H7 (cell line): ENCODE results near the gene LAG3. TPM values are rescaled to one million over a fixed set of nuclear protein-coding genes. Genes with fewer than 3 reads are reported as not detected.
"Not testable (repeated sequence)": the region's sequence is repeated elsewhere in the genome, so short reads cannot be mapped to it uniquely, and the experiment has no call there.

Source experiments
- DNase-seq: peaks from one replicate; pipeline ENCODE4 v3.0.0; 2012
- H3K27me3 ChIP-seq: 2 replicates; pipeline ENCODE4 v1.6.0; 2011; ENCODE audit warnings: mild to moderate bottlenecking, low read length; ENCODE audit not compliant: control insufficient read depth, insufficient read depth
- H3K36me3 ChIP-seq: replicated peaks from 2 replicates; pipeline ENCODE4 v1.5.1; 2011; ENCODE audit warnings: low read length; ENCODE audit not compliant: control insufficient read depth, insufficient read depth
- H3K4me3 ChIP-seq: 2 replicates; pipeline ENCODE4 v1.5.1; 2011; ENCODE audit warnings: low read depth, mild to moderate bottlenecking, control low read depth, low read length, moderate library complexity; ENCODE audit not compliant: insufficient read depth
- total RNA-seq: library from RNA; depleted of rRNA; stranded (reverse); fragments of >200 nt; shearing (Covaris generic); gene quantifications from 2 replicates; pipeline ENCODE4 v1.2.3, GENCODE V29; 2014; rRNA removed

LAG3 gene
- total RNA-seq, result 0.35 and 2.0 TPM in 2 replicates

GRCh38 chr12:6772331-6772695, at the start of gene LAG3:
LAG3 (plus strand) TSS chr12:6772520; CDS start chr12:6772853, 333 bp downstream.
- Histone ChIP-seq H3K27me3 (peaks cover 64% of the 10 kb centered on the region), H3K36me3 (peaks cover 3% of the 10 kb centered on the region), H3K4me3 (peak within 1 kb of the TSS; percentile 35; the same call in 1 of the 2 replicates)
- peak; percentile 83 for DNase-seq

DNA sequence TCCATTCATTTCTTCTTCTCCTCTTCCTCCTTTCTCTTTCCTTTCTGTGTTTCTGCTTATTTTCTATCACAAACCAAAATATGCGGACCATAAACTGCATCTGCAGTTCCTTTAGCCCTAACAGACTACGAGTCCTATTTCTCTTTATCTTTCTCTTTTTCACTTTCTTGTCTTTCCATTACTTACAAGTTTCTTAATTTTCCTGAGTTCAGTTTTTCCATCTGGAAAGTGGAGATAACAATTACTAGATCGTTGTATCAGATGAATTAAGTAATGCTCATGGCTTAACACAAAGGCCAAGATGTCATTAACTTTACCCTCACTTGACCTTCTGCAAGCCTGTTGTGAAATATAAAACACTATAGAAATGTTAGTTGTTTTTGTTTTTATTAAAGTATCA, 49.5 kb upstream of the LAG3 start:
- DNase-seq, result no peak
- H3K4me3 ChIP-seq, result no peak overlapping the region

GRCh38 chr12:6723607-6724408, 48.5 kb upstream of the LAG3 start, which contains the start of gene COPS7A:
COPS7A (plus strand) TSS chr12:6724046; CDS start chr12:6724657, 611 bp downstream.
- H3K36me3 ChIP-seq, result peaks cover 7% of the 10 kb centered on the region
- DNase-seq, result peak; percentile 97

More for the DNA sequence above, 49.5 kb upstream of the LAG3 start:
- Histone ChIP-seq H3K27me3 (no peaks in the 10 kb centered on the region), H3K36me3 (peaks cover under 1% of the 10 kb centered on the region; the same call in 1 of the 2 replicates)

GRCh38 chr12:6724409-6724797, 47.9 kb upstream of the LAG3 start:
- H3K4me3 ChIP-seq, result peak overlapping the region; percentile 64
- no peaks in the 10 kb centered on the region for H3K27me3 ChIP-seq
- peaks cover 11% of the 10 kb centered on the region for H3K36me3 ChIP-seq
- DNase-seq, result no peak

More at GRCh38 chr12:6723607-6724408, 48.5 kb upstream of the LAG3 start, which contains the start of gene COPS7A:
- peak within 1 kb of the TSS; percentile 64 for H3K4me3 ChIP-seq
- no peaks in the 10 kb centered on the region for H3K27me3 ChIP-seq

GRCh38 chr12:6725350-6725749, 47.0 kb upstream of the LAG3 start:
- H3K27me3 ChIP-seq, result no peaks in the 10 kb centered on the region
- H3K36me3 ChIP-seq, result peaks cover 17% of the 10 kb centered on the region
- DNase-seq, result no peak
- H3K4me3 ChIP-seq, result no peak overlapping the region

GRCh38 chr12:6729186-6729585, 43.1 kb upstream of the LAG3 start:
- Histone ChIP-seq H3K36me3 (peaks cover 22% of the 10 kb centered on the region), H3K4me3 (no peak overlapping the region), H3K27me3 (no peaks in the 10 kb centered on the region)
- no peak for DNase-seq

DNA sequence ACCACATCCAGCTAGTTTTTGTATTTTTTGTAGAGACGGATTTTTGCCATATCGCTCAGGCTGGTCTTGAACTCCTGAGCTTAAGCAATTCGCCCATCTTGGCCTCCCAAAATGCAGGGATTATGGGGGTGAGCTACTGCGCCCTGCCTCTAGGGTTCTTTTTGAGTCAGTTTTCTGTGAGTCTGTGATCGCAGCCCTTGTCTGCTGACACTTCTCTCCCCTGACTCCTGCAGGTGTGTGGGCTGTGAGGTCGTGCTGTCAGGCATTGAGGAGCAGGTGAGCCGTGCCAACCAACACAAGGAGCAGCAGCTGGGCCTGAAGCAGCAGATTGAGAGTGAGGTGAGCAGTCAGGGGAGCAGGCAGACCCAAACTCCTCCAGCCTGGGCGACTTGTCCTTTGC, 42.2 kb upstream of the LAG3 start:
- Histone ChIP-seq H3K27me3 (no peaks in the 10 kb centered on the region), H3K4me3 (no peak overlapping the region), H3K36me3 (peaks cover 22% of the 10 kb centered on the region)
- DNase-seq, result no peak

- no peak overlapping the region for H3K4me3 ChIP-seq
- no peak for DNase-seq
- no peaks in the 10 kb centered on the region for H3K27me3 ChIP-seq
- H3K36me3 ChIP-seq, result peaks cover 9% of the 10 kb centered on the region
Observed at GRCh38 chr12:6734506-6735387, 37.6 kb upstream of the LAG3 start.

- DNase-seq, result peak; percentile 81
- Histone ChIP-seq H3K36me3 (peaks cover 4% of the 10 kb centered on the region), H3K27me3 (no peaks in the 10 kb centered on the region), H3K4me3 (no peak overlapping the region)
Observed at GRCh38 chr12:6735448-6736191, 36.7 kb upstream of the LAG3 start.

- DNase-seq, result no peak
- no peaks in the 10 kb centered on the region for H3K27me3 ChIP-seq
- H3K4me3 ChIP-seq, result no peak overlapping the region
- H3K36me3 ChIP-seq, result peaks cover under 1% of the 10 kb centered on the region; the same call in 1 of the 2 replicates
Observed at GRCh38 chr12:6736754-6737153, 35.6 kb upstream of the LAG3 start.

DNA sequence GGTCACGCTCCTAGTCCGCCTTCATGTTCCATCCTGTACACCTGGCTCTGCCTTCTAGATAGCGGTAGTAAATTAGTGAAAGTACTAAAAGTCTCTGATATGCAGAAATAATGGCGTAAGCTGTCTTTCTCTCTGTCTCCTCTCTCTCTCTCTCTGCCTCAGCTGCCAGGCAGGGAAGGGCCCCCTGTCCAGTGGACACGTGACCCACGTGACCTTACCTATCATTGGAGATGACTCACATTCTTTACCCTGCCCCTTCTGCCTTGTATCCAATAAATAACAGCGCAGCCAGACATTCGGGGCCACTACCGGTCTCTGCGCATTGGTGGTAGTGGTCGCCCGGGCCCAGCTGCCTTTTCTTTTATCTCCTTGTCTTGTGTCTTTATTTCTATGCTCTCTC, 30.2 kb upstream of the LAG3 start:
- not testable (repeated sequence) for H3K27me3 ChIP-seq, DNase-seq, H3K4me3 ChIP-seq, H3K36me3 ChIP-seq

GRCh38 chr12:6742834-6743233, 29.5 kb upstream of the LAG3 start:
- no peaks in the 10 kb centered on the region for H3K27me3 ChIP-seq
- peaks cover 13% of the 10 kb centered on the region for H3K36me3 ChIP-seq
- no peak for DNase-seq
- no peak overlapping the region for H3K4me3 ChIP-seq

DNA sequence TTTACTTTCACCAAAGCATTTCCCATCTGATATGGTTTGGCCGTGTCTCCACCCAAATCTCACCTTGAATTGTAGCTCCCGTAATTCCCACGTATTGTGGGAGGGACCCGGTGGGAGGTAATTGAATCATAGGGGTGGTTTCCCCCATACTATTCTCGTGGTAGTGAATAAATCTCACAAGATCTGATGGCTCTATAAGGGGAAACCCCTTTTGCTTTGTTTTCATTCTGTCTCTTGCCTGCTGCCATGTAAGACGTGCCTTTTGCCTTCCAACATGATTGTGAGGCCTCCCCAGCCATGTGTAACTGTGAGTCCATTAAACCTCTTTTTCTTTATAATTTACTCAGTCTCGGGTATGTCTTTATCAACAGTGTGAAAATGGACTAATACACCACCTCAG, 29.0 kb upstream of the LAG3 start:
- H3K27me3 ChIP-seq, H3K4me3 ChIP-seq, DNase-seq: not testable (repeated sequence)
- peaks cover 16% of the 10 kb centered on the region for H3K36me3 ChIP-seq
